HG02678 (cell line): ENCODE measurements around the gene RAB38.
A peak's percentile ranks its signal among the peaks of the same experiment; 100 is the strongest.

Experiments
- ATAC-seq: cut with Tn5 transposase; IDR thresholded peaks from one replicate; pipeline ENCODE4 v1.9.1; 2021; ENCODE audit warnings: mild to moderate bottlenecking, moderate library complexity; ENCODE audit not compliant: unreplicated experiment

RAB38 gene

DNA sequence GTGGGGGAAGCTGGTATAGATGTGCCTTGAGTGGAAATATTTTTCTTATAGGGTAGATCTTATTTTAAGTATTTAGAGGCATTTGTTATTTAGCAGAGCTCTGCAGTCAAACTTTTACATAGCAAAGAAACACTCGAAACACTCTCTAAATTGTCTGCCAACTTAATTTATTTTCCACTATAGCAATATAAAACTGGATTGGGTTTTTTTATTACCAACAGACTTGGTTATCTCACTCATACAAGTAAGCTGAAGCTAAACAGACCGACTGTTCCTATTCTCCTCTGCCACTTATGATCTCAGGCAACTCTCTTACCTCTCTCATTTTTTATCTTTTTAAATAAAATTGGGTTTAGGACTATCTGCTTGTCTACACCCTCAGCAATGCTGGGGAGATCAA, 4.6 kb downstream of the RAB38 start:
- ATAC-seq, result no peak

GRCh38 chr11:88169881-88170280, 5.4 kb downstream of the RAB38 start:
- ATAC-seq, result no peak

DNA sequence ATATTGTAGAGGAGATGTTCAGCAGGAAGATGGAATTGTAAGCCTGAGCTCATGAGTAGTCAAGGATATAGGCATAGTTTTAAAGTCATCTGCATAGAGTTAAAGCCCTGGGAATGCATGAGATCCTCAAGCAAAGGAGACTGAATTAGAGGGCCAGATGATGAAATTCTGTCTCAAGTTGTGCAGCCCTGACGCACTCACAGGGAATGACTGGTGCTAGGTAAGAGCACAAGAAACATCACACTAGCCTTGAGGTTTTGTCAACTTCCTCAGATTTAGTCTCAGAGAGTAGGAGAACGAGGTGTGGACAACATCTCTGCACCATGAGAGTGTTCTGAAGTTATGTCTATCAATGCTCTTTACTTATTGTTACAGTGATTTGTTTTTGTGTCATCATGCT, 5.8 kb downstream of the RAB38 start:
- ATAC-seq, result no peak

DNA sequence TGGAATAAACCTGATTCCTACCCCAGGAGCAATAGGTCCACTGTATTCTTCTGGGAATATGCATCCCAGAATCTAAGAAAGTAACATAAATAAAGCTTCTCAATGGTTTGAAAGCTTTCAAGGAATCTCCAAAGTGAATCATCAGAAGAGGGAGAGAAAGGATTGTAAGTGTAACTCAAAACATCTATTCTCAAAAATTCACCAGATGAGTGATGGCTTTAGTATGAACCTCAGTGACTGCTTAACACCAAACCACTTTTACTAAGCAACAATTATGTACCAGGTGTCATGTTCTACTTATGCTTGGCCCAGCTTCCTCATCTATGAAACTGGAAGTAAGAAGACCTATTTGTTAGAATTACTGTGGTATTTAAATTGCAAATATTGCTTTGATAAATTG, 7.4 kb downstream of the RAB38 start:
- ATAC-seq, result no peak

DNA sequence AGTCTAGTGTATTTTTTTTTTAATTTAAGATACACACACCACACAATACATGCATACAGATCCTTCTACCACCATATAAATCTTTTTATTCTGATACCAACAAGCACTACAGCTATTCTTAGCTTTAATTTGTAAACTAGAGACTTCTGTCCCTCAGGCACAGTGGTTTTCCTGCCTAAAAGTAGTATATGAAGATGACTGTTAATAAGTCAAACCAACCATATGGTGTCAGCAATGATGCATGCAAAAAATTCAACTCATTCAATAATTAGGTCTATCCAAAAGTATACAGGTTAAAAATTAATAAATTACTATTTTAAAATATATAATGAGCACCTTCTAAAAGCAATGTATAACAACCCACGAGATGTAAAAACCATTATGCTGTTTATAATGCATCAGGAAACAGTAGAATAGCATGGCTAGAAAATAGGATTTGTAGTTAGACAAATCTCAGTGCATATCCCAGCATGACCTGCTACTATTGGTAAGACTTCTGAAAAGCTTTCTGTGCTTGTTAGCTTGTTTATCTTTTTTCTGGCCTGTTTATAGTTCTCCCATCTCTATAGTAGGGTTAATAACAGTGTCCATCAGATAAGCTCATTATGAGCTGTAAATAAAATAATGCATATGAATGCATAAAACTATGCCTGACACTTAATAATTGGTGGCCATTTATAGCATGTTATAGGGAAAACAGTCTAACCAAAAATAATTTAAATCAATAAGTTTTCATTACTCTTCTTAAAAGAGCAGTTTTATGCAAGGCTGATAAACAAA, 10.2 kb downstream of the RAB38 start:
- no peak for ATAC-seq

- no peak for ATAC-seq
Observed at GRCh38 chr11:88164320-88164719, 10.9 kb downstream of the RAB38 start.

GRCh38 chr11:88158081-88158480, 17.2 kb downstream of the RAB38 start:
- no peak for ATAC-seq

GRCh38 chr11:88157370-88157769, 17.9 kb downstream of the RAB38 start:
- ATAC-seq, result no peak

- no peak for ATAC-seq
Observed at GRCh38 chr11:88152381-88152780, 22.9 kb downstream of the RAB38 start.

- no peak for ATAC-seq
Observed at GRCh38 chr11:88151709-88152265, 23.5 kb downstream of the RAB38 start.

- ATAC-seq, result no peak
Observed at GRCh38 chr11:88146106-88146505, 29.1 kb downstream of the RAB38 start.

GRCh38 chr11:88139865-88140264, 35.4 kb downstream of the RAB38 start:
- ATAC-seq, result no peak

DNA sequence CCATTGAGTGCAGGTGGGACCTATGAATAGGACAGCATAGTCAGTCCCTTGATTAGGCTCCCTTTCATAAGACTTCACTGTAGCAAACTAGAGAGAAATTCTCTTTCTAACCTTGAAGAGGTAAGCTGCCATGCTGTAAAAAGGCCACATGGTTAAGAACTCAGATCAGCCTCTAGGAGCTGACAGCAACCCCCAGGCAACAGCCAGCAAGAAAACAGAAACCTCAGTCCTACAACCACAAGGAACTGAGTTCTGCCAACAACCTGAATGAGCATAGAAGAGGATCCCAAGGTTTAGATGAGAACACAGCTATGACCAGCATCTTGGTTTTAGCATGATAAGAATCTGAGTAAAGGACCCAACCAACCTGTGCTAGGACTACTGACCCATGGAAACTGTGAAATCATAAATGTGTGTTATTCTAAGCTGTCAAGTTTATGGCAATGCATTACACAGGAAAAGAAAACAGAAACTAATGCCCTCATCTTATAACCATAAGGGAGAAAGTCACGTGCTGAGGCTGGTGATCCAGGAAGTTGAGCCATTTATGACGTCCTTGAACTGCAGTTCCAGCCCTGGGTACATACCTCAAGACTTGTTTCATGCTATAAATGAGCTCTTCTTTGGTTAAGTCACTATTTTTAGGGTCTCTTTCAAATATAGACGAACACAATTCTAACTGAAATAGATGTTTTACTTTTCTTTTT, 43.3 kb downstream of the RAB38 start:
- peak; percentile 42 for ATAC-seq

DNA sequence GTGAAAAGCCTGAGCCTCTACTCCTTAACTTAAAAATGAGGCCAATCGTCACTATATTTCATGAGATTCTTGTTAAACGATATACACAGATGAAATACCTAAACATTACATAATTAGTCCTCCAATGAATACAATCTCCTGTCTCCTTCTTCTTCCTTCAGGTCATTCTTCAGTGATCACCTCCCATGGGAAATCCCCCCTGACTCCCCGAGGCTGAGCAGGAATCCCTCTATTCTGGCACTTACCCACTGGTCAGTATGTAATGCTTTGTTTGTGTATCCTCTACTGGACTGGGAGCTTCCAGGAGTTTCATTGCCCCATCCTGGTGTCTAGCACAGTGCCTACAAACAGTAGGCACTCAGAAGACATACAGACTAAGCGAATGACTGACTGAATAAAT, 52.3 kb downstream of the RAB38 start:
- no peak for ATAC-seq

DNA sequence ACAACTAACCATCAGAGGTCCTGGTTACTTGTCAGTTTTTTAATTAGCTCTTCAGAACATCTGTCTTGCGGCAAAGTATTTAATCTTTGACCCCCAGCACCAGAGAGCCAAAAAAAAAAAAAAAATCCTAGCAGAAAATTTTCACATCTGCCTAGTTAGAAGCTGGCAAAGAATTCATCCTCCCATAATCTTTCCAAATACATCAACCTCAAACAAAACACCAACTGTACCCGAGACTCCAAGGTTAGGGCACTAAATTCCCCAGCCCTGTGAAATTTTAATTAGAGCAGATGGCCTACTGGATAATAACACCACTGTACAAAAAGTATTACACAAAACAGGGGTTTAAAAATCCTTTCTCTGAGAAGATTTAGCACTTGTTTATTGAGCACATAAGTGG, 55.7 kb downstream of the RAB38 start:
- ATAC-seq, result no peak

- peak; percentile 79 for ATAC-seq
Observed at GRCh38 chr11:88117281-88117858, 57.9 kb downstream of the RAB38 start.

- ATAC-seq, result no peak
Observed at GRCh38 chr11:88115828-88116755, 59.2 kb downstream of the RAB38 start.

DNA sequence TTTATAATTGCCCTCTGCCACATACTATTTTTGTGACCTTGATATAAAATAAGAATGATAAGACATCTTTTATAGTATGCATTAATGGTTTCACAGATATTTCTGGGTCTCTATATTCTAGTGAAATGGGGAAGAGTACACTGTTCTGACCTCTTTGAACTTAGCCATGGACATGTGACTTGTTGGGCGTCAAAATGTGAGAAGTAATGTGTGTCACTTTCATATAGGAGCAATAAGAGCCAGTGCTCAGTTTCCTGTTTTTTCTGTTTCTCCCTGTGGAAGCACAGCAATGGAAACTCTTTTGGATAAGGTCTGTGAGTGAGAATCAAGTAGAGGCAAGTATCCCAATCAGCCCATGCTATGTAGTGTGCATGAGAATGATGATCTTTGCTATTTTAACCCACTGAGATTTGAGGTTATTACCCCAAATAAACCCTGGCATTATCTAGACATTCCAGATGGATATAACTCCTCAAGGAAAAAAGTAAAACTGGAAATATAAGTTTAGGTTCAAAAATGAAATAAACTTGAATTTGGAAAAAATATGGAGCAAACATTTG, 60.7 kb downstream of the RAB38 start:
- ATAC-seq, result no peak

GRCh38 chr11:88106666-88107065, 68.6 kb downstream of the RAB38 start:
- no peak for ATAC-seq

DNA sequence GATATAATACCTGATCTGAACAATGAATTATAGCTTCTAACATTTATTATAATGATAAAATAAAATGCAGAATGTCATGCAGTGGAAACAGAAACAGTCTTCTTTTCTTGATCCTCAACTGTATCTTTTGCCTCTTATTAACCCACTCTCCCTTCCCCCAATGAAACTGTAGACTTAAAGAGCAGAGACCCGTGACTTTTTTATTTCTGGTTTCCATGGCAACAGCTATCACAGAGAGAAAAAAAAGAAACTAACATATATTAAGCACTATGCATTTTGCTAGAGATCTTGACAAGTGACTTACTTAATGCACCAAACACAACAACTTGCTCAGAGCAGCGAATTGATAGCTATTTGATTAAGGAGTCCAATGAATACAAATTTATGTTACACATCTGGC, 69.3 kb downstream of the RAB38 start:
- no peak for ATAC-seq
